Choroid plexus epithelial cell (primary cell): ENCODE measurements around the gene AHSG.
A peak's percentile ranks its signal among the peaks of the same experiment; 100 is the strongest.

Source experiments
- DNase-seq: peaks from one replicate; pipeline ENCODE4 v3.0.0-alpha.2; 2010; ENCODE audit warnings: low read depth
- H3K4me3 ChIP-seq: 2 replicates; pipeline ENCODE4 v1.5.1; 2011; ENCODE audit warnings: low read depth, mild to moderate bottlenecking, control low read depth, low read length, moderate library complexity
- TF ChIP-seq, protein P1 (sequence below): conservative IDR thresholded peaks from 2 replicates; pipeline ENCODE4 v1.5.1; 2011; ENCODE audit warnings: low read depth, mild to moderate bottlenecking, control low read depth, inconsistent platforms, low read length, moderate library complexity

The AHSG gene

DNA sequence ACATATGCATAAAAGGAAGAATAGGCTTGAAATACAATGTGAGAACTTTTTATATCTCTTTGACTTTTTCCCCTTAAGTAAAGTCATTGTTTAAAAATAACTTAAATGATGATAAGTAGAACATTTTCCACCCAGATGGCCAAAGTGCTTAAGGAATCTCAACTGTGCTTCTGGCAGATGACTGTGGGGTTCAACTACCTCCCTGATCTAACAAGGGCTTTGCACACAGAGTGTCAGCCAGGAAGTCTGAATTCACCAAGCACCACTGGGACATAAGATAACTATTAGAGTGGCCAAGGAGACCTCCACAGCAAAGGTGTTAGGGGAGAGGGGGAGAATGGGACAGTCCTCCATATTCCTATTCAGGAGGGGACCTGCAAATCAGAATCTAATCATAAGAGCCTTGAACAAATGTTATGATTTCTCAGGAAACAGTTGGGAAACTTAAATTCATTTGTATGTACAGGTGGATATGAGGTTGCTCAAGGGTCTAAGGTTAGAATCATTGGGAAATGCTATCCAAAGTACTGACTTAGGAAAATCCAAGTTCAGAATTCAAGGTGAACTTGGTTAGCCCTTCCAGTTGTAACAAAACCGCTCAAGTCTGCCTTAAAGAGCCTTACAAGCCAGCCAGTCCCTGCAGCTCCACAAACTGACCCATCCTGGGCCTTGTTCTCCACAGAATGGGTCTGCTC lies 27.1 kb downstream of the AHSG start, which contains the start of gene FETUB:
FETUB (plus strand) TSS at position 622 of the 695 bp plus-strand sequence; CDS start at position 684, 62 bp downstream.
- H3K4me3 ChIP-seq = no peak within 1 kb of the TSS
- TF ChIP-seq, protein P1, sequence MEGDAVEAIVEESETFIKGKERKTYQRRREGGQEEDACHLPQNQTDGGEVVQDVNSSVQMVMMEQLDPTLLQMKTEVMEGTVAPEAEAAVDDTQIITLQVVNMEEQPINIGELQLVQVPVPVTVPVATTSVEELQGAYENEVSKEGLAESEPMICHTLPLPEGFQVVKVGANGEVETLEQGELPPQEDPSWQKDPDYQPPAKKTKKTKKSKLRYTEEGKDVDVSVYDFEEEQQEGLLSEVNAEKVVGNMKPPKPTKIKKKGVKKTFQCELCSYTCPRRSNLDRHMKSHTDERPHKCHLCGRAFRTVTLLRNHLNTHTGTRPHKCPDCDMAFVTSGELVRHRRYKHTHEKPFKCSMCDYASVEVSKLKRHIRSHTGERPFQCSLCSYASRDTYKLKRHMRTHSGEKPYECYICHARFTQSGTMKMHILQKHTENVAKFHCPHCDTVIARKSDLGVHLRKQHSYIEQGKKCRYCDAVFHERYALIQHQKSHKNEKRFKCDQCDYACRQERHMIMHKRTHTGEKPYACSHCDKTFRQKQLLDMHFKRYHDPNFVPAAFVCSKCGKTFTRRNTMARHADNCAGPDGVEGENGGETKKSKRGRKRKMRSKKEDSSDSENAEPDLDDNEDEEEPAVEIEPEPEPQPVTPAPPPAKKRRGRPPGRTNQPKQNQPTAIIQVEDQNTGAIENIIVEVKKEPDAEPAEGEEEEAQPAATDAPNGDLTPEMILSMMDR = no peak
- DNase-seq = no peak

DNA sequence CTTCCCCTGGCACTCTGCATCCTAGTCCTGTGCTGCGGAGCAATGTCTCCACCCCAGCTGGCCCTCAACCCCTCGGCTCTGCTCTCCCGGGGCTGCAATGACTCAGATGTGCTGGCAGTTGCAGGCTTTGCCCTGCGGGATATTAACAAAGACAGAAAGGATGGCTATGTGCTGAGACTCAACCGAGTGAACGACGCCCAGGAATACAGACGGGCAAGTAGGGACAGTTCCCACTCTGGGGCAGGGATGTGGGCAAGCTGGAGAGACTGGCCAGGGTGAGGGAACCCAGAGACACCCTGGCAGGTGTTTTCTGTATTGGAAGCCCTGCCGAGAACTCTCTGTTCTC lies 27.6 kb downstream of the AHSG start:
- peak; percentile 43 for DNase-seq
- TF ChIP-seq, protein P1 = no peak
- H3K4me3 ChIP-seq = no peak overlapping the region

DNA sequence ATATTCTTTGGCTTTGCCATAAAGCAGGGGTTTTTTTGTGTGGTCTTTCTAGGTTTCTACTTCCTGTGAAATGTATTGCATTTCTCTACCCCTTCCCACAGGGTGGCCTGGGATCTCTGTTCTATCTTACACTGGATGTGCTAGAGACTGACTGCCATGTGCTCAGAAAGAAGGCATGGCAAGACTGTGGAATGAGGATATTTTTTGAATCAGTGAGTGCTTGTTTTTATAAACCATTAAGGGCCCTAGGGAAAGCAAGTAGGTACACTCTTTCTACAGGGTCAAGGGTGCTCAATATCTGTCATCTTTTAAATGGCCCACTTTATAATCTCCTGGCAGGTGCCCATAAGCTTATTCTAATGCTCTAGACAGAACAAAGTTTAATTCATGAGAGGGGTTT lies 28.1 kb downstream of the AHSG start:
- H3K4me3 ChIP-seq = no peak overlapping the region
- TF ChIP-seq, protein P1 = no peak
- DNase-seq = no peak

DNA sequence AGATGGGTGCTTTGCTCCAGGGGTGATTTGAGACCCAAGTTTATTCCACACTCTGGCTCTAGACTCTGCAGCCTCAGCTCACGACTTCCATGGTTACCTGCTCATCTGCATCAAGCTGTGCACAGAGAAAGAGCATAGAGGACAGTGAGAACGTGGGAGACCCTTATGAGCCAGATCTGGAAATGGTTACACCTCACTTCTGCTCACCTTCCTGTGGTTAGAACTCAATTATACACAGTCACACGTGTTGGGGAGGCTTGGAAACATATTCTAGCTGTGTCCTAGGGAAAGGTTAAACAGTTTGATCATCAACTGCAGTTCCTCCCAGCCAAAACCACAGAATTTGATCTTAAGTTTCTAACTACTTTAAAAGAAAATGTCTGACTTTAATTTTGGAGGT lies 29.2 kb downstream of the AHSG start:
- TF ChIP-seq, protein P1 = no peak
- H3K4me3 ChIP-seq = no peak overlapping the region
- no peak for DNase-seq

DNA sequence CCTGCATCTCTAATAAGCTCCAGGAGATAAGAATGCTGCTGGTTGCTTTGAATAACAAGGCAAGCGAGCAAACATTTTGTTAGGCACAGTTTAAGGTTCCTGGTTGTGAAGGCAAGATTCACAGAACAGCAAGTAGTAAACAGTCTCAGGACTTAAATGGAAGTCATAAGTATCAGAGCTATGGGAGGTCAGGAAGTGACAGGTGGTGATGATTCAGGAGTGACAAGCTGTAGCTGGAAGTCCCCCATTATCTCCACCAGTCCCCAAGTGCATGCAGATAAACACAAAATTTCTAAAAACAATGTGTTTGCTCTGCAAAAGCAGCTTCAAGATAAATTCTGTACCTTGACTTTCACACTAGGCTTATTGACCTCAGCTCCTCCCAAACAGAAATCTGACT lies 30.6 kb downstream of the AHSG start:
- DNase-seq = no peak
- no peak overlapping the region for H3K4me3 ChIP-seq
- TF ChIP-seq, protein P1 = no peak

DNA sequence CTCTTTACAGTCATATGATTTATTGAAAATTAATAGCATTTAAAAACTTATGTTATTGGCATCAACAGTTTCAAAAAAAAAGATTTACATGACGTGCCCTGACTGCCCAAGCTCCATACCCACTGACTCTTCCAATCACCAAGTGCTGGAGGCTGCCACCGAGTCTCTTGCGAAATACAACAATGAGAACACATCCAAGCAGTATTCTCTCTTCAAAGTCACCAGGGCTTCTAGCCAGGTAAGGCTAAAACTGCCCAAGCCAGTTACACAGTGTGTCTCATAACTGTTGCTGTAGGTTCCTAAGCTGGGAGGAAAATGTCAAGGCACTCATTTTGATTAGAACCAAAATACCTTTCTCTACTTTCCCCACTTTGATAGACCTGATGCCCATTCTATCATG lies 31.8 kb downstream of the AHSG start:
- H3K4me3 ChIP-seq = no peak overlapping the region
- TF ChIP-seq, protein P1 = no peak
- no peak for DNase-seq

DNA sequence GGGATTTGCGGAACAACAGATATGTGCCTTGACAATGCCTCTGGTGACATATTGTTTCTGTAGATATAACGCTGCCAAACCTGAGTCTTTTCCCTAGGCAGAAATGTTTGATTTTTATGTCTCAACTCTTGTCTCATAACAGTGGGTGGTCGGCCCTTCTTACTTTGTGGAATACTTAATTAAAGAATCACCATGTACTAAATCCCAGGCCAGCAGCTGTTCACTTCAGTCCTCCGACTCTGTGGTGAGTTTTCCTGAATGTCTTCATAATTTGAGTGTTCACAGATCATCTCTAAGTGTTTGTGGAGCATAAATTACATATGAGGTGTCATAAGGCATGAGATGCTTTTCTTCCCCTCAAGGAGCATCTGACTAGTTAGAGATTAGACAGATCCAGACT lies 33.2 kb downstream of the AHSG start:
- TF ChIP-seq, protein P1 = no peak
- DNase-seq = no peak
- no peak overlapping the region for H3K4me3 ChIP-seq
